Body of pancreas (tissue), 4 donors: ENCODE data around the gene CLMN.

Experiments
- POLR2A ChIP-seq, 3 donors: fragments of 450-650 bp; IDR thresholded peaks; one replicate each; pipeline ENCODE4 v1.6.1; 2016; ENCODE audit warnings: antibody characterized with exemption in 3 of 3, mild to moderate bottlenecking in 2 of 3
- TF ChIP-seq, protein P1 (sequence below), 7 experiments: fragments of 450-650 bp in 4 of 7; fragments of 200-600 bp in 3 of 7; sonication (generic) in 3 of 7; IDR thresholded peaks; one replicate each; pipeline ENCODE4 v1.5.1; 2016 to 2019; ENCODE audit warnings: antibody characterized with exemption in 7 of 7

DNA sequence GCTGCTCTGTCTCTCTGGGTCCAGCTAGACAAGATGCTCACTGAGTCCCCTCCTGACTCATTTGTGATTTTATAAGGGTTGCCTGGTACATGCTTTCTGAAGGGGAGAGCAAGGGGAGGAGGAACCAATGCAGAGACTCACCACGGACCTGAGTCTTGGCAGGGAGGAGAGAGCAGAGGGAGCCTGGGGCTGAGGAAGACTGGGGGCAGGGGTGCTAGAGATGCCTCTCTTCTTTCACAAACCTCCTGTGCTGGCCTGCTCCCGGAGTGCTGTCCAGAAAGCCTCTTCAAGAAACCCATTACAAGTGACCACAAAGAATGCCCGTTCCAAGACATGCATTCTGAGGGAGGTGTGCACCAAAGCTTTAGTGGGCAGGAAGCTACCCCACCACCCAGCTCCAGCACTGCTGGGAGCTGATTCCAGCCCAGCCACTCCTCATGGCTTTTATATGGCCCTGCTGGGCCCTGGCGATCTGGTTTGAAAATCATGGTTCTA is 129.3 kb downstream of the CLMN start:
- TF ChIP-seq, protein P1, sequence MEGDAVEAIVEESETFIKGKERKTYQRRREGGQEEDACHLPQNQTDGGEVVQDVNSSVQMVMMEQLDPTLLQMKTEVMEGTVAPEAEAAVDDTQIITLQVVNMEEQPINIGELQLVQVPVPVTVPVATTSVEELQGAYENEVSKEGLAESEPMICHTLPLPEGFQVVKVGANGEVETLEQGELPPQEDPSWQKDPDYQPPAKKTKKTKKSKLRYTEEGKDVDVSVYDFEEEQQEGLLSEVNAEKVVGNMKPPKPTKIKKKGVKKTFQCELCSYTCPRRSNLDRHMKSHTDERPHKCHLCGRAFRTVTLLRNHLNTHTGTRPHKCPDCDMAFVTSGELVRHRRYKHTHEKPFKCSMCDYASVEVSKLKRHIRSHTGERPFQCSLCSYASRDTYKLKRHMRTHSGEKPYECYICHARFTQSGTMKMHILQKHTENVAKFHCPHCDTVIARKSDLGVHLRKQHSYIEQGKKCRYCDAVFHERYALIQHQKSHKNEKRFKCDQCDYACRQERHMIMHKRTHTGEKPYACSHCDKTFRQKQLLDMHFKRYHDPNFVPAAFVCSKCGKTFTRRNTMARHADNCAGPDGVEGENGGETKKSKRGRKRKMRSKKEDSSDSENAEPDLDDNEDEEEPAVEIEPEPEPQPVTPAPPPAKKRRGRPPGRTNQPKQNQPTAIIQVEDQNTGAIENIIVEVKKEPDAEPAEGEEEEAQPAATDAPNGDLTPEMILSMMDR (IDR thresholded peaks at IDR 0.05), result no peak
- TF ChIP-seq POLR2A (IDR thresholded peaks at IDR 0.05), result no peak
